ENCODE data around the gene APCDD1.
A peak's percentile ranks its signal among the peaks of the same experiment; 100 is the strongest.
"Not testable (repeated sequence)": the region's sequence is repeated elsewhere in the genome, so short reads cannot be mapped to it uniquely, and the experiment has no call there.

Gene APCDD1

DNA sequence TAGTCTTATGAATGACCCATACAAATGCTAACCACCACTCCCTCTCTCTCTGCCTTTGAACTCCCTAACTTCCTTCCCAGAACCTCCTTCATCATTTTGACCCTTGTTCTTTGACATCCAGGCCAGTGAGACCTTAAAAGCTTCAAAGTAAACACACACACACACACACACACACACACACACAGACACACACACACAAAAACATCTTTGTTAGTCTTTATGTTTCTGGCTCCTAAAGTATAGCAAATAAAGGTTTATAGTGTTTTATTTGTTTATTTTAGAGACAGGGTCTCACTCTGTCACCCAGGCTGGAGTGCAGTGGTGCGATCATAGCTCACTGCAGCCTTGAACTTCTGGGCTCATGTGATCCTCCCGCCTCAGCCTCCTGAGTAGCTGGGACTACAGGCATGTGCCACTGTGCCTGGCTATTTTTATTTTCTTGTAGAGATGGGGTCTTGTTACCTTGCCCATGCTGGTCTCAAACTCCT, 9.8 kb downstream of the APCDD1 start:
- DNase-seq, result not testable (repeated sequence)

DNA sequence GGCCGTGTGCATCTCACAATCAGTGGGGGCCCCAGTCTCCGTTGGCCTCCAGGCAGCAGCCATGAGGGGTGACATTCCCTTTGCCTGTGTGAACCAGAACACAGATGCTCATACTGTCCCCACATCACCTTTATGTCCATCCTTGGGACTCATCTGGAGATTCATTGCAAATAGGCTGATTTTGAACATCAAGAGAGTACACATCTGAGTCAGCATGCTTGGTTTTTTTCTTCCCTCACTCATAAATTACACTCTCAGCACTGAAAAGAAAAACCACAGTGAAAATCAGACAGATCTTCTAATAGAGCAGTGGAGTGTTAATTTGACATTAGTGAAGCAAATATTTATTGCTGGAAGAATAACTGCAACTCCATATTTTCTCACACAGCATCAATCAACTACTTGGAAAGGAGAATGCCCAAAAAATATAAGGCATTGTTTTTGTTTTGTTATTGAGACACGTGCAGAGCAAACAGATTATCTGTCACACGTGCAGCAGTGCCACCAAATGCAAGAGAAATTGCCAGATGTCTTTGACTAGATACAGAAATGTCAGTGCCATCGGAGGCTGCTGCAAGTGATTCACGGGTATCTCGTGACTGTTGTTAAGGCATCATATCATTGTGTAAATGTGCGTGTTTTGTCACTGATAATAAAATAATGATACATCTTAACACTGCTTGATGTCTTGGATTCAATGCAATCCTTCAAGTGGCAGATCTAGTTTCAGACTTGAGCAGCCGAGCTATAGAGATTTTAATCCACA, 10.9 kb downstream of the APCDD1 start:
- no peak for DNase-seq

DNA sequence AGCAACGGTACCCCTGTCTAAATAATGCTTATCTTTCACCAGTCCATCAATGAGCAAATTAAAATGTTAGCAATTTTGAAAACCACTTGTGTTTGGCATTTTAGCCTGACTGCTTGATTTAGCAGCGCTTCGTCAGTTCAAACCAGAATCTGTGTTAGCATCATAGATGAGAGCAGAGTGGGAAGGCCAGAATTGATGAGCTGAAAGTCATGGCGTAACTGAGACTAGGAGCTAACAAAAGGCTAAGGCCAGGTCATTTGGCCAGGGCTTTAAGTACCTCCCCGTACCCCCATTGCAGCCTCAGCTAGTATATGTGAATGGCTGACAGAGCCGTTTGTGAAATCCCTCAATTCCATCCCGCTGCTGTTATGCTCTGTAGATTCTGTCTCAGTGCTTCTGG, 16.0 kb downstream of the APCDD1 start:
- no peak for DNase-seq

- DNase-seq, result no peak
Observed at GRCh38 chr18:10471574-10471973, 17.1 kb downstream of the APCDD1 start.

GRCh38 chr18:10473132-10473531, 18.7 kb downstream of the APCDD1 start:
- no peak for DNase-seq

GRCh38 chr18:10474309-10474708, 19.9 kb downstream of the APCDD1 start:
- no peak for DNase-seq

- DNase-seq, result no peak
Observed at GRCh38 chr18:10475276-10475653, 20.8 kb downstream of the APCDD1 start.

- no peak for DNase-seq
Observed at GRCh38 chr18:10475654-10476291, 21.3 kb downstream of the APCDD1 start.

DNA sequence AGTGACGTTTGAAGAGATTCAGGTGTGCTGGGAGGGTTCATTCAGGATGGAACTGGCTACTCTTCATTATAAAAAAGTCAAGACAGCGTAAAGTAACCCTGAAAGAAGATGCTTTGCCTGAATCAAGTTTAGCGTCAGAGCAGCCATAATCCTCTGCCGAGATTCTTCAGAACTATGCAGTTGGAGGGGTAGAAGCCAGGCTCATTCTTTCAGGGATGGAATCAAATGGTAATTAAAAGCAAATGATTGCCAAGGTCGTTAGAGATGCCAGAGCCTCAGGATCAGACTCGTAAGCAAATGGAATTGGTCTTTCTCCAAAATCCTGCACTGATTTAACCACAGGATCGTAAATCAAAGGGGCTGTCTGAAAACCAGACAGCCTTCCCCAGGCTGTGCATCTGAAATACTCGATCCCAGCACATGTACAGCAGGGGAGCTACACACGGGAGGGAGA, 21.9 kb downstream of the APCDD1 start:
- no peak for DNase-seq

GRCh38 chr18:10477121-10477862, 22.9 kb downstream of the APCDD1 start:
- DNase-seq, result no peak

DNA sequence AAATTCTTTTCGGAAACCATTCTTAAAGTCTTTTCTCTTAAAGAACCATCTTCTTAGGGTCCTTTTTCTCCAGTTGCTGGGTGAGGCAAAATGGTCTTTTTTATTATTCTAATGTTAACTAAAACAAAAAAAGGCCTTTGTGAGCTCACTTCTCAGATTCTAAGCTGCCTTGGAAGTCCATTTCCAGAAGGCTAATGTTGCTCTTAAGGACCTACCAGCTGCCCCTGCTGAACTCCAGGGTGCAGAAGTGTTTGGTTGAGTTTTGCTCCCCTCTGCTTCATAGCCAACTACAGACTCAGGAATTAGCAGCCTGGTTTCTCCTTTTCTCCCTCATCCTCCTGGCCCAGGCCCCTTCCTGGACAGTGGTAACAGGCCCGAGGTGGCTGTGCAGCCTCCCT, 23.4 kb downstream of the APCDD1 start:
- no peak for DNase-seq

GRCh38 chr18:10481831-10482230, 27.4 kb downstream of the APCDD1 start:
- no peak for DNase-seq

DNA sequence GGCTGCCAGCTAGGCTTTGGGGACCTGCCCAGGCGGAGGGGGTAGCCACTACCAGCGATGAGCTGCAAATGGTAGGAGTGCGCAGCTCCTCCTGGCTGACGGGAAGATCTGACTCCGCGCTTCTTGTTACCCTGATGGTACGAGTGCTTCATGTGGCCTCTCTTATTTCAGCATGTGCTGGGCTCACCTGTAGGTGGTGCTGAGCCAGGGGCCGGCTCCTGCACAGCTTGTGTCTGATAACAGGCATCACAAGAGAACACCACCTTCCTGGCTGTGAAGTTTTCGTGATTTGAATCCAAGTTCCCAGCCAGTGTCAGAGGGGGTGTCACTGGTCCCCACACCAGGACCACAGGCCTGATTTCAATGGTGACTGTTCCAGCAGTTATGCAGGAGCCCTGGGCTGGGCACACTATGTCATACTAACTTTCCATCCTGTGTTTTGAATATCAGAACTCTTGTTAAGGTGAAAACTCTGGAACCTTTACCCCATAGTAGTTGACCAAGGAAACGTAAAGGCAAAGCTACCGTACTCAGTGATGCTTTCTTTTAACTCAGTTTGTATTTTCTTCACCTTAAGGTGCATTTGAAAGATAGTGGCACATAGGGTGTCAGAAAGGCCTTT, 28.0 kb downstream of the APCDD1 start:
- no peak for DNase-seq

GRCh38 chr18:10482985-10483949, 28.8 kb downstream of the APCDD1 start:
- no peak for DNase-seq

- no peak for DNase-seq
Observed at GRCh38 chr18:10485475-10485874, 31.0 kb downstream of the APCDD1 start.

GRCh38 chr18:10486362-10486761, 31.9 kb downstream of the APCDD1 start:
- no peak for DNase-seq

DNA sequence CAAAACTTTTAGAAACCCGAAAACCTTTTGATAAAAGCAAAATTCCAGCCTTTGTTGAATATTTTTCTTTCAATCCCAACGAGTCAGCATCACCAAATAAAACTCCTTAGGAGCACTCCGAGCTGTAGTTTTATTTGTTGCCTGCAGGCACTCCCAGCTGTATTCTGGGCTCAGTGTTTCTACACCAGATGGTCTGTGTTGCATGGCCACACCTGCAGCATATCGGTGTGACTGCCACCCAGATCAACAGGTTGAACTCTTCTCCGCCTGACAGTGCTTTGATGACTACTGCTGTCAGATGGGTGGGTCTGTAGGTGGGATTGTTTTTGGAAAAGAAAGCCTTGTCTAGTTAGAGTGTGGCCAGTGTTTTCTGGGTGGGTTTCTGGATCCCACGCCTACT, 32.7 kb downstream of the APCDD1 start:
- DNase-seq, result no peak

- no peak for DNase-seq
Observed at GRCh38 chr18:10488017-10488416, 33.6 kb downstream of the APCDD1 start.

DNA sequence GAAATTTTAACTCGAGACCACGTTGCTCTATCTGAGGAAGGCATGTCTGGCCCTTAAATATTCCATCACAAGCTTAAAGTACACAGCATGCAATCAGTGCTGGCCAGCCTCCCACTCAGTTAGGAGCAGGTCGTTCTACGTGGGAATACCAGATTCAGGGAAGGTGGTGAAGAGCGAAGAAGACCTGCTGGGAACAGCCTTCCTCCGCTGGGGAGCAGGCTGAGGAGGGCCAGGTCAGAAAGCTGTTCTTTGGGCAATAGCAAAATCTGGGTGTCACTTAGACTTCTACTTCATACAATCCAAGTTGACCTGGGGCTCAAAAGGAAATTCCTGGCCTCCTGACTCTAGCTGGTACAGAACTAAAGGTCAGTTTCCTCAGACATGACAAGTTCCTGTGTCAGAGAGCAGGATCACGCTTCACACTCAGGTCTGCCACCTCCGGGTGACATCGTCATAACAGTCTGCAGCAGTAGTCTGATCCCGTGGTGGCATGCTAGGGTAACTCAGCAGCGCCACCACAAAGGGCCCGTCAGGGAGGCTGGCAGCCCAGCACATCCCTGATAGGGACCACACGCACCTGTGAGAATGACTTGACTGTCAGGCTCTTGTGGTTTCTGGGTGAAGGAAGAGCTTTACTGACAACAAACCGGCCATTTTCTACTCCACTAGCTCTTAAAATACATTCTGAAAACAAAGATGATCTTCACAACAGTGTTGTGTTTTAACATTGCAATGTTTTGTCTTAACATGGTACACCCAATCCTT, 36.1 kb downstream of the APCDD1 start:
- DNase-seq, result peak; percentile 21 to 32

GRCh38 chr18:10495936-10496335, 41.5 kb downstream of the APCDD1 start:
- no peak for DNase-seq

GRCh38 chr18:10497206-10497749, 42.8 kb downstream of the APCDD1 start:
- no peak for DNase-seq

Measured in activated CD4-positive, alpha-beta T cell treated with anti-CD3 and anti-CD28 coated beads, Interleukin-2, amount 50 U/mL, for 4 hours (primary cell).